Activated CD4-positive, alpha-beta memory T cell treated with anti-CD3 and anti-CD28 coated beads for 36 hours (primary cell): ENCODE measurements around the gene UTP20. TPM values are rescaled to one million over a fixed set of nuclear protein-coding genes. Genes with fewer than 3 reads are reported as not detected.

Experiments
- total RNA-seq, 2 experiments: library from RNA; stranded (reverse); gene quantifications; one replicate each; pipeline ENCODE4 v1.2.3, GENCODE V29; 2021

The UTP20 gene
- total RNA-seq, 2 experiments from 2014 or later, result 18.1 to 20.6 TPM

Other genes with a start within 250 kb of the UTP20 start
- gene SLC5A8, start 69.9 kb upstream of the UTP20 start, total RNA-seq, result not detected
- 10 to 100 TPM; 63.2 to 64.1 TPM for gene ARL1, start 127.7 kb downstream of the UTP20 start, total RNA-seq
- gene SPIC, start 195.2 kb downstream of the UTP20 start, total RNA-seq, result not detected